H1 (cell line): ENCODE measurements around the gene BBS5. TPM values are rescaled to one million over a fixed set of nuclear protein-coding genes. Genes with fewer than 3 reads are reported as not detected.

Experiments
- CTCF ChIA-PET: fragments of 300-600 bp; sonication (Branson Sonifier 250); formaldehyde crosslinking; loops from one replicate; lab custom pipeline; 2021; ENCODE audit not compliant: partially characterized antibody; lab: Charles Lee
- POLR2A ChIA-PET: fragments of 300-600 bp; sonication (Branson Sonifier 250); formaldehyde crosslinking; loops from one replicate; lab custom pipeline; 2021; ENCODE audit warnings: inconsistent platforms; ENCODE audit not compliant: partially characterized antibody; lab: Charles Lee
- DNase-seq, 2 experiments: peaks; one replicate each; pipeline versions ENCODE4 v3.0.0 to v3.0.0-alpha.2; 2010 to 2022; ENCODE audit warnings: low spot score in 2 of 2, low read depth in 1 of 2, mixed read lengths in 1 of 2
- FAIRE-seq: peaks from 2 replicates; lab custom pipeline; 2011; peaks lifted over from hg19 to GRCh38; lab: Jason Lieb, UNC
- H2AFZ ChIP-seq: 2 replicates; pipeline ENCODE4 v1.8.1; 2012; ENCODE audit warnings: low read length, inconsistent platforms
- H2AK5ac ChIP-seq: 2 replicates; pipeline ENCODE4 v1.6.1; 2013; ENCODE audit warnings: low read depth, low read length
- H2BK120ac ChIP-seq: replicated peaks from 2 replicates; pipeline ENCODE3; 2013; ENCODE audit warnings: low read depth, low read length, inconsistent platforms
- H2BK12ac ChIP-seq: 2 replicates; pipeline ENCODE4 v1.6.1; 2013; ENCODE audit warnings: low read depth, low read length
- H2BK15ac ChIP-seq: 2 replicates; pipeline ENCODE4 v1.6.1; 2013; ENCODE audit warnings: low read length
- H2BK20ac ChIP-seq: 2 replicates; pipeline ENCODE4 v1.6.1; 2013; ENCODE audit warnings: low read length
- H2BK5ac ChIP-seq: 2 replicates; pipeline ENCODE4 v1.6.1; 2013; ENCODE audit warnings: low read depth, low read length
- H3K14ac ChIP-seq: 2 replicates; pipeline ENCODE4 v1.6.1; 2013; ENCODE audit warnings: inconsistent platforms; ENCODE audit not compliant: insufficient read length
- H3K18ac ChIP-seq: 2 replicates; pipeline ENCODE4 v1.6.1; 2013; ENCODE audit warnings: low read length; ENCODE audit errors: extremely low read depth
- H3K23ac ChIP-seq: 2 replicates; pipeline ENCODE4 v1.6.1; 2013; ENCODE audit warnings: inconsistent platforms; ENCODE audit not compliant: insufficient read length
- H3K23me2 ChIP-seq: 2 replicates; pipeline ENCODE4 v1.6.1; 2013; ENCODE audit warnings: low read depth, low read length
- H3K27ac ChIP-seq: 2 replicates; pipeline ENCODE4 v1.6.1; 2011; ENCODE audit warnings: low read depth, low read length, inconsistent platforms
- H3K27me3 ChIP-seq, 4 experiments: replicated peaks in 1 of 4; 1 replicate in 1 of 4; 2 replicates in 3 of 4; pipeline versions ENCODE4 v1.6.1 to v1.8.1; 2011 to 2013; ENCODE audit warnings: low read length in 3 of 4, mild to moderate bottlenecking in 3 of 4, inconsistent platforms in 2 of 4, mixed read lengths in 2 of 4, moderate library complexity in 1 of 4; ENCODE audit not compliant: control insufficient read depth in 3 of 4, insufficient read depth in 3 of 4; ENCODE audit errors: extremely low read depth in 1 of 4
- H3K36me3 ChIP-seq, 4 experiments: 2 replicates each; pipeline versions ENCODE4 v1.6.1 to v1.8.1; 2011 to 2013; ENCODE audit warnings: mild to moderate bottlenecking in 4 of 4, low read length in 3 of 4, moderate library complexity in 2 of 4, control low read depth in 1 of 4, inconsistent platforms in 1 of 4; ENCODE audit not compliant: insufficient read depth in 4 of 4, control insufficient read depth in 2 of 4
- H3K4ac ChIP-seq: replicated peaks from 2 replicates; pipeline ENCODE3; 2013; ENCODE audit warnings: low read length, low read depth, mixed read lengths, inconsistent platforms; ENCODE audit not compliant: insufficient read length
- H3K4me1 ChIP-seq, 4 experiments: replicated peaks in 1 of 4; 1 replicate in 1 of 4; 2 replicates in 3 of 4; pipeline versions ENCODE4 v1.6.1 to v1.8.1; 2011 to 2013; ENCODE audit warnings: low read length in 3 of 4, inconsistent platforms in 2 of 4, mixed read lengths in 1 of 4; ENCODE audit not compliant: insufficient read depth in 4 of 4, control insufficient read depth in 3 of 4
- H3K4me2 ChIP-seq, 2 experiments: 2 replicates each; pipeline versions ENCODE4 v1.6.1 to v1.8.1; 2011 to 2013; ENCODE audit warnings: low read depth in 2 of 2, low read length in 2 of 2, control low read depth in 1 of 2, inconsistent platforms in 1 of 2, mild to moderate bottlenecking in 1 of 2; ENCODE audit not compliant: insufficient read depth in 1 of 2
- H3K4me3 ChIP-seq, 4 experiments: fragments of 200-600, 300-600 bp in 1 of 4; sonication (generic), shearing (Covaris generic), sonication (Bioruptor Twin) in 1 of 4; 2 replicates each; pipeline versions ENCODE4 v1.5.1 to v1.8.1; 2011 to 2016; ENCODE audit warnings: low read length in 4 of 4, low read depth in 3 of 4, control low read depth in 2 of 4, inconsistent platforms in 2 of 4, mild to moderate bottlenecking in 2 of 4, mixed read lengths in 1 of 4, moderate library complexity in 1 of 4; ENCODE audit not compliant: insufficient read depth in 2 of 4; ENCODE audit errors: extremely low read depth in 1 of 4
- H3K56ac ChIP-seq: replicated peaks from 2 replicates; pipeline ENCODE3; 2013; ENCODE audit warnings: low read depth, mild to moderate bottlenecking, mixed read lengths, low read length, inconsistent platforms; ENCODE audit not compliant: insufficient read length
- H3K79me1 ChIP-seq: 2 replicates; pipeline ENCODE4 v1.6.1; 2013; ENCODE audit warnings: low read depth, low read length, control low read depth
- H3K79me2 ChIP-seq, 2 experiments: 2 replicates each; pipeline versions ENCODE4 v1.6.1 to v1.8.1; 2012 to 2013; ENCODE audit warnings: low read length in 2 of 2, mild to moderate bottlenecking in 2 of 2, inconsistent platforms in 1 of 2; ENCODE audit not compliant: insufficient read depth in 2 of 2, control insufficient read depth in 1 of 2
- H3K9ac ChIP-seq, 4 experiments: replicated peaks in 1 of 4; 1 replicate in 1 of 4; 2 replicates in 3 of 4; pipeline versions ENCODE4 v1.6.1 to v1.8.1; 2011 to 2013; ENCODE audit warnings: low read depth in 3 of 4, low read length in 3 of 4, control low read depth in 2 of 4, mild to moderate bottlenecking in 2 of 4, moderate library complexity in 2 of 4, inconsistent platforms in 1 of 4; ENCODE audit errors: extremely low read depth in 1 of 4
- H3K9me3 ChIP-seq, 2 experiments: 2 replicates each; pipeline versions ENCODE4 v1.6.1 to v1.8.1; 2012 to 2013; ENCODE audit warnings: mild to moderate bottlenecking in 2 of 2, moderate library complexity in 2 of 2, control low read depth in 1 of 2, inconsistent platforms in 1 of 2, low read depth in 1 of 2, low read length in 1 of 2, mixed read lengths in 1 of 2; ENCODE audit not compliant: insufficient read depth in 2 of 2
- H4K20me1 ChIP-seq, 2 experiments: replicated peaks in 1 of 2; 2 replicates each; pipeline versions ENCODE3 to v1.8.1; 2011 to 2013; ENCODE audit warnings: inconsistent platforms in 2 of 2, low read length in 2 of 2, mild to moderate bottlenecking in 1 of 2; ENCODE audit not compliant: insufficient read depth in 2 of 2, control insufficient read depth in 1 of 2
- H4K5ac ChIP-seq: 2 replicates; pipeline ENCODE4 v1.6.1; 2013; ENCODE audit warnings: low read length, low read depth, mixed read lengths, inconsistent platforms; ENCODE audit not compliant: insufficient read length
- H4K8ac ChIP-seq: 2 replicates; pipeline ENCODE4 v1.8.0; 2013; ENCODE audit warnings: mild to moderate bottlenecking, moderate library complexity, low read length, inconsistent platforms; ENCODE audit not compliant: insufficient read depth; ENCODE audit errors: extremely low read depth
- H4K91ac ChIP-seq: replicated peaks from 2 replicates; pipeline ENCODE3; 2013; ENCODE audit warnings: low read length, mixed read lengths, inconsistent platforms; ENCODE audit not compliant: insufficient read length
- KDM4A ChIP-seq: IDR thresholded peaks from one replicate; pipeline ENCODE4 v1.7.1; 2012; ENCODE audit warnings: low read depth, mild to moderate bottlenecking, moderate library complexity, low read length, inconsistent platforms; ENCODE audit not compliant: severe bottlenecking
- RBBP5 ChIP-seq: IDR thresholded peaks from 2 replicates; pipeline ENCODE4 v1.7.1; 2012; ENCODE audit warnings: low read depth, mild to moderate bottlenecking, inconsistent platforms, low read length, moderate library complexity, borderline replicate concordance
- WGBS, 2 experiments: shearing (Covaris generic) in 1 of 2; methylation state at CpG; one replicate each; pipeline versions ENCODE4 v1.1.6 to v1.1.7; 2013 to 2015; ENCODE audit warnings: low lambda C conversion rate in 2 of 2, mixed read lengths in 2 of 2, inconsistent platforms in 1 of 2, low coverage in 1 of 2, missing lambda C conversion rate in 1 of 2; ENCODE audit not compliant: insufficient replicate concordance in 2 of 2, insufficient coverage in 1 of 2, insufficient read length in 1 of 2; ENCODE audit errors: extremely low coverage in 1 of 2, missing lambda C conversion rate in 1 of 2; 5-methylcytosine and 5-hydroxymethylcytosine counted together
- polyA plus RNA-seq, 7 experiments: library from polyadenylated mRNA; depleted of rRNA in 3 of 7; stranded (reverse) in 5 of 7; unstranded in 2 of 7; fragments of >200 nt in 5 of 7; fragments of 200-250 nt in 2 of 7; gene quantifications; 1 replicate in 5 of 7; 2 replicates in 1 of 7; 4 replicates in 1 of 7; pipeline versions ENCODE4 v1.2.1 to v1.2.3, GENCODE V29; 2011 to 2013; ENCODE audit warnings: missing spikeins in 2 of 7, mixed read lengths in 2 of 7
- total RNA-seq: library from RNA; stranded (reverse); fragmentation: NEBNext Ultra II Directional; extraction: Animal tissue kit (Norgen Biotek cat#: 25700); gene quantifications from 2 replicates; pipeline ENCODE4 v1.2.1, GENCODE V29; 2021

The BBS5 gene
- total and polyA plus RNA-seq, 2 of the 8 experiments (the other 6 are each of a cell fraction or from before 2014, with no cell fraction given), result 0.20 to 0.36 TPM

DNA sequence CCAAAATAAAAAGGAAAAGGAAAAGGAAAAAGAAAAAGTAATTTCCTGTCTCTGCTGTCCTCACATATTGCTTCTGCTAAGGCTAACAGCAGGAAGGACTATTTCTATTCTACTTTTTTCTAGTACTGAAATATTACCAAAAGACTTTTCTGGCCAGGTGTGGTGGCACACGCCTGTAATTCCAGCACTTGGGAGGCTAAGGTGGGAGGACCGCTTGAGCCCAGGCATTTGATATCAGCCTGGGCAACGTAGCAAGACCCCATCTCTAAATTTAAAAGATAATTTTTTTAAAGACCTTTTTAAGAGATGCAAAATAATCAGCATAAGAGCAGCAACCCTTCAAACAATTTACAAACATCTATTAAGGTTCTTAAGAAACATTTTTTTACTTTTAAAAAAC lies 63.1 kb downstream of the BBS5 start:
- Histone ChIP-seq H4K8ac (no peak overlapping the region; the same call in 1 of the 2 replicates), H3K56ac (no peak overlapping the region), H2BK120ac (no peak overlapping the region), H2BK15ac (no peak overlapping the region), H4K91ac (no peak overlapping the region), H2AK5ac (no peak overlapping the region), H3K4me2 (no peak overlapping the region), H3K4me1 (no peaks in the 10 kb centered on the region), H2BK12ac (no peak overlapping the region), H2BK5ac (no peak overlapping the region), H3K36me3 (peaks cover 0 to 55% (median 15%) of the 10 kb centered on the region in 4 experiments; a peak in 6 of 8 replicates), H3K4me3 (no peak overlapping the region), H2BK20ac (no peak overlapping the region), H4K5ac (no peak overlapping the region), H3K9me3 (no peaks in the 10 kb centered on the region), H3K27me3 (no peaks in the 10 kb centered on the region), H3K18ac (no peak overlapping the region), H3K23ac (no peak overlapping the region), H2AFZ (no peak overlapping the region), H3K14ac (no peak overlapping the region), H3K79me1 (no peaks in the 10 kb centered on the region), H3K79me2 (no peaks in the 10 kb centered on the region), H3K27ac (no peak overlapping the region), H4K20me1 (no peaks in the 10 kb centered on the region), H3K4ac (no peak overlapping the region), H3K23me2 (no peaks in the 10 kb centered on the region), H3K9ac (no peak overlapping the region)
- TF ChIP-seq KDM4A, result no peak
- no peak for TF ChIP-seq RBBP5
- CTCF ChIA-PET, result no interaction called here
- POLR2A ChIA-PET, result no interaction called here
- FAIRE-seq (no peak), DNase-seq (no peak)
- 97% methylated on average over 3 of the region's 3 CpGs; no CpG with 5 or more reads in 1 of the 2 experiments for WGBS, 2 experiments
